Smooth muscle cell (in vitro differentiated cells): Measurements from ENCODE around the gene C7orf33. TPM values are rescaled to one million over a fixed set of nuclear protein-coding genes. Genes with fewer than 3 reads are reported as not detected.
"Not testable (repeated sequence)": the region's sequence is repeated elsewhere in the genome, so short reads cannot be mapped to it uniquely, and the experiment has no call there.

Experiments
- DNase-seq: peaks from one replicate; lab custom pipeline; 2025; ENCODE audit not compliant: unreplicated experiment; lab: John Stamatoyannopoulos, UW
- H2AFZ ChIP-seq: fragments of 200-600 bp; sonication (generic); 2 replicates; pipeline ENCODE4 v1.6.0; 2016; ENCODE audit warnings: antibody characterized with exemption, low read depth, mild to moderate bottlenecking
- H3F3A ChIP-seq: fragments of 200-600 bp; sonication (generic); 2 replicates; pipeline ENCODE4 v1.6.0; 2017; ENCODE audit warnings: antibody characterized with exemption, low read depth
- H3K27ac ChIP-seq: fragments of 200-600 bp; sonication (generic); 2 replicates; pipeline ENCODE4 v1.5.1; 2016; ENCODE audit warnings: low read depth, mild to moderate bottlenecking
- H3K27me3 ChIP-seq: fragments of 200-600 bp; sonication (generic); 2 replicates; pipeline ENCODE4 v1.6.1; 2016; ENCODE audit warnings: low read depth, mild to moderate bottlenecking
- H3K36me3 ChIP-seq: fragments of 200-600 bp; sonication (generic); 2 replicates; pipeline ENCODE4 v1.5.1; 2016; ENCODE audit warnings: low read depth
- H3K4me1 ChIP-seq: fragments of 200-600 bp; sonication (generic); 2 replicates; pipeline ENCODE4 v1.5.1; 2016; ENCODE audit warnings: low read depth
- H3K4me2 ChIP-seq: fragments of 200-600 bp; sonication (generic); 2 replicates; pipeline ENCODE4 v1.6.0; 2016; ENCODE audit warnings: mild to moderate bottlenecking
- H3K4me3 ChIP-seq: fragments of 200-600 bp; sonication (generic); 2 replicates; pipeline ENCODE4 v1.5.1; 2016; ENCODE audit warnings: mild to moderate bottlenecking
- H3K79me2 ChIP-seq: fragments of 200-600 bp; sonication (generic); 2 replicates; pipeline ENCODE4 v1.6.0; 2016; ENCODE audit warnings: low read depth, mild to moderate bottlenecking
- H3K9ac ChIP-seq: fragments of 200-600 bp; sonication (generic); 2 replicates; pipeline ENCODE4 v1.6.0; 2016; ENCODE audit warnings: low read depth
- H3K9me3 ChIP-seq: fragments of 200-600 bp; sonication (generic); replicated peaks from 2 replicates; pipeline ENCODE4 v1.5.1; 2016; ENCODE audit warnings: low read depth
- H4K20me1 ChIP-seq: fragments of 200-600 bp; sonication (generic); 2 replicates; pipeline ENCODE4 v1.6.0; 2016; ENCODE audit warnings: low read depth
- WGBS: methylation state at CpG from one replicate; pipeline ENCODE4 v1.1.7; 2016; ENCODE audit warnings: low lambda C conversion rate; 5-methylcytosine and 5-hydroxymethylcytosine counted together
- polyA plus RNA-seq: library from polyadenylated mRNA; unstranded; fragments of >200 nt; fragmentation: Nextera tagmentation; extraction: Ambion mirVana; gene quantifications from 2 replicates; pipeline ENCODE4 v1.2.1, GENCODE V29; 2016
- total RNA-seq: library from RNA; depleted of rRNA; stranded (reverse); fragments of >200 nt; gene quantifications from 2 replicates; pipeline ENCODE4 v1.2.3, GENCODE V29; 2014
- TF ChIP-seq, protein P1 (sequence below): fragments of 200-600 bp; sonication (generic); IDR thresholded peaks from 2 replicates; pipeline ENCODE4 v1.5.1; 2017; ENCODE audit warnings: borderline replicate concordance, mild to moderate bottlenecking, antibody characterized with exemption; ENCODE audit not compliant: insufficient read depth, poor library complexity, severe bottlenecking

C7orf33 gene
- total and polyA plus RNA-seq, 2 experiments from 2014 or later: not detected

DNA sequence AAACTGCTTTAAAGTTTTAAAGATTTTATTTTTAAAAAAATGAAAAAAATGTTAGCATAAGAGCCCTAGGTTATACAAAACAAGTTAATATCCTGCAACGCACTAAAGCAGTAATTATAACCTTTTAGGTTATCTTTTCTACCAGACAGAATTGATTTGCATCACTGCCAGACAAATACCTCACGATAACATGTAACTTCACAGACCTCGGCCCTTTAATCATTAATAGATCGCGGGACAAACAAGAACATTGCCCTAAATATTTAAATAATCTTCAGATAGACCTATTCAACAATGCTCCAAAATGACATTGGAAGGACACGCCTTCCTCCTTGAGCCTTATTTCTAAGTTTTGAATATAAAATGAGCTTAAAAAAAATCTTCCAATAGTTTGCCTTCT is 23.8 kb upstream of the C7orf33 start:
- H3K9me3 ChIP-seq: no peaks in the 10 kb centered on the region
- H3K79me2 ChIP-seq: no peaks in the 10 kb centered on the region
- no peak for DNase-seq
- no peaks in the 10 kb centered on the region for H3K36me3 ChIP-seq
- no peak overlapping the region for H2AFZ ChIP-seq
- 91% methylated on average over 6 of the region's 6 CpGs for WGBS
- no peak overlapping the region for H3K9ac ChIP-seq
- TF ChIP-seq, protein P1, sequence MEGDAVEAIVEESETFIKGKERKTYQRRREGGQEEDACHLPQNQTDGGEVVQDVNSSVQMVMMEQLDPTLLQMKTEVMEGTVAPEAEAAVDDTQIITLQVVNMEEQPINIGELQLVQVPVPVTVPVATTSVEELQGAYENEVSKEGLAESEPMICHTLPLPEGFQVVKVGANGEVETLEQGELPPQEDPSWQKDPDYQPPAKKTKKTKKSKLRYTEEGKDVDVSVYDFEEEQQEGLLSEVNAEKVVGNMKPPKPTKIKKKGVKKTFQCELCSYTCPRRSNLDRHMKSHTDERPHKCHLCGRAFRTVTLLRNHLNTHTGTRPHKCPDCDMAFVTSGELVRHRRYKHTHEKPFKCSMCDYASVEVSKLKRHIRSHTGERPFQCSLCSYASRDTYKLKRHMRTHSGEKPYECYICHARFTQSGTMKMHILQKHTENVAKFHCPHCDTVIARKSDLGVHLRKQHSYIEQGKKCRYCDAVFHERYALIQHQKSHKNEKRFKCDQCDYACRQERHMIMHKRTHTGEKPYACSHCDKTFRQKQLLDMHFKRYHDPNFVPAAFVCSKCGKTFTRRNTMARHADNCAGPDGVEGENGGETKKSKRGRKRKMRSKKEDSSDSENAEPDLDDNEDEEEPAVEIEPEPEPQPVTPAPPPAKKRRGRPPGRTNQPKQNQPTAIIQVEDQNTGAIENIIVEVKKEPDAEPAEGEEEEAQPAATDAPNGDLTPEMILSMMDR: no peak
- no peak overlapping the region for H3K4me2 ChIP-seq
- no peak overlapping the region for H3K4me3 ChIP-seq
- H4K20me1 ChIP-seq: no peaks in the 10 kb centered on the region
- no peak overlapping the region for H3K27ac ChIP-seq
- peaks cover 9% of the 10 kb centered on the region for H3K4me1 ChIP-seq
- H3F3A ChIP-seq: peaks cover 4% of the 10 kb centered on the region
- H3K27me3 ChIP-seq: no peaks in the 10 kb centered on the region

DNA sequence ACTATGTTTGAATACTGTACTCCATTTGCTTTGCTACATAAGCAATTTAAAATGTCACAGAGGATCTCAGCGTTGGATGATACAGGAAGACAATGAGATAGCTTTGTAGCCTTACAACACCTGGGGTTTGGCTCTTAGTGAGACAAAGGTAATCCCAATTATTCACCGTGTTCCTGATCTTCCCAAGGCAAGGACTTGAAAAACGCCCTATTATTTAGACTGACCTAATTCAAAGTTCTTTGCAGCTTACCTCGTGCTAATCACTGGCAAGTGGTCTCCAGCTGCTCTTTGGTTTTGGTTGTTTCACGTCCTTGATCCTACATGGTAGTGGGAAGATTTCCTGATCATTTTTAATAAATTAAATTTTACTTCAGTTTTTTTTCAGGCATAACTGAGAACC is 23.0 kb upstream of the C7orf33 start:
- H4K20me1 ChIP-seq: no peaks in the 10 kb centered on the region
- H3K4me1 ChIP-seq: peaks cover 9% of the 10 kb centered on the region
- H3K9me3 ChIP-seq: no peaks in the 10 kb centered on the region
- H3K27ac ChIP-seq: no peak overlapping the region
- H3K9ac ChIP-seq: no peak overlapping the region
- no peaks in the 10 kb centered on the region for H3K36me3 ChIP-seq
- TF ChIP-seq, protein P1: no peak
- peak overlapping the region; percentile 16 for H2AFZ ChIP-seq
- H3K4me3 ChIP-seq: no peak overlapping the region
- H3K79me2 ChIP-seq: no peaks in the 10 kb centered on the region
- no peak overlapping the region for H3K4me2 ChIP-seq
- H3K27me3 ChIP-seq: no peaks in the 10 kb centered on the region
- WGBS: 44% methylated on average over 5 of the region's 5 CpGs
- H3F3A ChIP-seq: peaks cover 4% of the 10 kb centered on the region
- DNase-seq: no peak

DNA sequence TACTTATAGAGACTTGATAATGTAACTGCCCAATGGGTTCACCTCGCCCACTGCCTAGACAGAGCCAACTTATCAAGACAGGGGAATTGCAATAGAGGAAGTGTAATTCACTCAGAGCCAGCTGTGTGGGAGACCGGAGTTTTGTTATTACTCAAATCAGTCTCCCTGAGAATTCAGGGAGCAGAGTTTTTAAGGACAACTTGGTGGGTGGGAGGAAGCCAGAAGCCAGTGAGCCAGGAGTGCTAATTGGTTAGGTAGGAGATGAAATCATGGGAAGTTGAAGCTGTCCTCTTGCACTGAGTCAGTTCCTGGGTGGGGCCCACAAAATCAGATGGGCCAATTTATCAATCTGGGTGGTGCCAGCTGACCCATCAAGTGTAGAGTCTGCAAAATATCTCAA is 20.1 kb upstream of the C7orf33 start:
- Histone ChIP-seq H3F3A (no peaks in the 10 kb centered on the region), H3K27ac (no peak overlapping the region), H3K9me3 (no peaks in the 10 kb centered on the region), H3K27me3 (no peaks in the 10 kb centered on the region), H4K20me1 (no peaks in the 10 kb centered on the region), H3K36me3 (no peaks in the 10 kb centered on the region), H3K79me2 (no peaks in the 10 kb centered on the region), H3K4me2 (no peak overlapping the region), H3K4me3 (no peak overlapping the region), H3K4me1 (peaks cover 9% of the 10 kb centered on the region), H3K9ac (no peak overlapping the region), H2AFZ (no peak overlapping the region)
- DNase-seq: no peak
- WGBS: 84% methylated on average over 2 of the region's 2 CpGs
- TF ChIP-seq, protein P1: no peak

DNA sequence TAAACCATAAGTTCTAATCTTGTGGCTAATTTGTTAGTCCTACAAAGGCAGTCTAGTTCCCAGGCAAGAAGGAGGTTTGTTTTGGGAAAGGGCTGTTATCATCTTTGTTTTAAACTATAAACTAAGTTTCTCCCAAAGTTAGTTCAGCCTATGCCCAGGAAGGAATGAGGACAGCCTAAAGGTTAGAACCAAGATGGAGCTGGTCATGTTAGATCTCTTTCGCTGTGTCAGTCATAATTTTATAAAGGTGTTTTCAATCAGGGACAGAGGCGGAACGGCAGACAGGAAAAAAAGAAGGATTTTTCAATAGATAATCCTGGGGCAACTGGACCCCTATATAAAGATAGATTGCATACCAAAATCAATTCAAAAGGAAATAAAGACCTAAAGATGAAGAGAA is 19.6 kb upstream of the C7orf33 start:
- H3K4me3 ChIP-seq, H3F3A ChIP-seq, H2AFZ ChIP-seq, H3K9ac ChIP-seq, H4K20me1 ChIP-seq, H3K4me2 ChIP-seq, H3K79me2 ChIP-seq, H3K27me3 ChIP-seq, H3K9me3 ChIP-seq, H3K36me3 ChIP-seq, H3K27ac ChIP-seq, DNase-seq, H3K4me1 ChIP-seq: not testable (repeated sequence)
- 99% methylated on average over 3 of the region's 3 CpGs for WGBS
